ENCODE data around the gene BMPR1A. TPM values are rescaled to one million over a fixed set of nuclear protein-coding genes. Genes with fewer than 3 reads are reported as not detected.

Gene BMPR1A
- total RNA-seq, 1 experiment from 2014 or later = 23.7 TPM

GRCh38 chr10:86755740-86756510, 494 bp upstream of the BMPR1A start:
- DNase-seq (ENCODE audit: low read depth) = peak; percentile 90

GRCh38 chr10:86757113-86757972, 924 bp downstream of the BMPR1A start:
- DNase-seq (ENCODE audit: low read depth) = peak; percentile 65
- in situ Hi-C loops (cut with HindIII; ENCODE audit: low pct_unique_long_range_greater_than_20kb, low sequenced_read_pairs) = no loop called here

More at GRCh38 chr10:86755740-86756510, 494 bp upstream of the BMPR1A start:
- in situ Hi-C loops (cut with HindIII; ENCODE audit: low pct_unique_long_range_greater_than_20kb, low sequenced_read_pairs) = no loop called here

GRCh38 chr10:86758189-86759072, 2.0 kb downstream of the BMPR1A start:
- in situ Hi-C loops (cut with HindIII; ENCODE audit: low pct_unique_long_range_greater_than_20kb, low sequenced_read_pairs) = no loop called here
- peak; percentile 40 for DNase-seq (ENCODE audit: low read depth)

GRCh38 chr10:86759073-86759672, 2.8 kb downstream of the BMPR1A start:
- in situ Hi-C loops (cut with HindIII; ENCODE audit: low pct_unique_long_range_greater_than_20kb, low sequenced_read_pairs) = no loop called here
- DNase-seq (ENCODE audit: low read depth) = peak; percentile 13

- in situ Hi-C loops (cut with HindIII; ENCODE audit: low pct_unique_long_range_greater_than_20kb, low sequenced_read_pairs) = no loop called here
- no peak for DNase-seq (ENCODE audit: low read depth)
These were observed 7.0 kb downstream of the BMPR1A start for GRCh38 chr10:86763404-86763803.

GRCh38 chr10:86765548-86765947, 9.1 kb downstream of the BMPR1A start:
- DNase-seq (ENCODE audit: low read depth) = no peak
- in situ Hi-C loops (cut with HindIII; ENCODE audit: low pct_unique_long_range_greater_than_20kb, low sequenced_read_pairs) = no loop called here

GRCh38 chr10:86768412-86769062, 12.1 kb downstream of the BMPR1A start:
- DNase-seq (ENCODE audit: low read depth) = no peak
- in situ Hi-C loops (cut with HindIII; ENCODE audit: low pct_unique_long_range_greater_than_20kb, low sequenced_read_pairs) = no loop called here

GRCh38 chr10:86769991-86770390, 13.6 kb downstream of the BMPR1A start:
- in situ Hi-C loops (cut with HindIII; ENCODE audit: low pct_unique_long_range_greater_than_20kb, low sequenced_read_pairs) = no loop called here
- DNase-seq (ENCODE audit: low read depth) = no peak

GRCh38 chr10:86770412-86770960, 14.1 kb downstream of the BMPR1A start:
- DNase-seq (ENCODE audit: low read depth) = no peak
- in situ Hi-C loops (cut with HindIII; ENCODE audit: low pct_unique_long_range_greater_than_20kb, low sequenced_read_pairs) = no loop called here

GRCh38 chr10:86773498-86773897, 17.1 kb downstream of the BMPR1A start:
- in situ Hi-C loops (cut with HindIII; ENCODE audit: low pct_unique_long_range_greater_than_20kb, low sequenced_read_pairs) = no loop called here
- DNase-seq (ENCODE audit: low read depth) = no peak

- in situ Hi-C loops (cut with HindIII; ENCODE audit: low pct_unique_long_range_greater_than_20kb, low sequenced_read_pairs) = no loop called here
- DNase-seq (ENCODE audit: low read depth) = no peak
These were observed 18.8 kb downstream of the BMPR1A start for GRCh38 chr10:86775056-86775869.

- no peak for DNase-seq (ENCODE audit: low read depth)
- in situ Hi-C loops (cut with HindIII; ENCODE audit: low pct_unique_long_range_greater_than_20kb, low sequenced_read_pairs) = no loop called here
These were observed 19.4 kb downstream of the BMPR1A start for GRCh38 chr10:86775870-86776180.

- peak; percentile 14 for DNase-seq (ENCODE audit: low read depth)
- in situ Hi-C loops (cut with HindIII; ENCODE audit: low pct_unique_long_range_greater_than_20kb, low sequenced_read_pairs) = no loop called here
These were observed 23.0 kb downstream of the BMPR1A start for GRCh38 chr10:86779220-86780017.

- in situ Hi-C loops (cut with HindIII; ENCODE audit: low pct_unique_long_range_greater_than_20kb, low sequenced_read_pairs) = no loop called here
- no peak for DNase-seq (ENCODE audit: low read depth)
These were observed 26.4 kb downstream of the BMPR1A start for GRCh38 chr10:86782701-86783418.

GRCh38 chr10:86785037-86785436, 28.6 kb downstream of the BMPR1A start:
- no peak for DNase-seq (ENCODE audit: low read depth)

More at GRCh38 chr10:86785037-86785436, 28.6 kb downstream of the BMPR1A start:
- in situ Hi-C loops (cut with HindIII; ENCODE audit: low pct_unique_long_range_greater_than_20kb, low sequenced_read_pairs) = no loop called here

All from Caki2 (cell line).